GM12801 (cell line): ENCODE results near the gene TMEM233.

Experiments used
- CTCF ChIP-seq: IDR thresholded peaks from one replicate; pipeline ENCODE4 v1.5.1; 2011; ENCODE audit warnings: control low read depth; ENCODE audit not compliant: insufficient read length; ENCODE audit errors: extremely low read depth

Gene TMEM233

GRCh38 chr12:119669744-119670472, 76.3 kb downstream of the TMEM233 start:
- no peak for TF ChIP-seq CTCF

- TF ChIP-seq CTCF: no peak
Observed at GRCh38 chr12:119671070-119671469, 77.5 kb downstream of the TMEM233 start.

- TF ChIP-seq CTCF: no peak
Observed at GRCh38 chr12:119672194-119672593, 78.6 kb downstream of the TMEM233 start.

GRCh38 chr12:119673634-119674033, 80.1 kb downstream of the TMEM233 start:
- TF ChIP-seq CTCF: no peak

- TF ChIP-seq CTCF: no peak
Observed at GRCh38 chr12:119674560-119674959, 81.0 kb downstream of the TMEM233 start.

GRCh38 chr12:119676022-119676421, 82.4 kb downstream of the TMEM233 start:
- TF ChIP-seq CTCF: no peak

- no peak for TF ChIP-seq CTCF
Observed at GRCh38 chr12:119676573-119676972, 83.0 kb downstream of the TMEM233 start.
